ENCODE data around the gene SERPINB2.
A peak's percentile ranks its signal among the peaks of the same experiment; 100 is the strongest.

Gene SERPINB2

GRCh38 chr18:63949068-63949737 lies 61.7 kb downstream of the SERPINB2 start, which contains the start of gene HMSD:
TSS of gene HMSD (plus strand) at chr18:63949301. CDS start at chr18:63953456, 4,155 bp downstream.
- H4K20me1 ChIP-seq (ENCODE audit: insufficient read depth, low read length, poor library complexity, severe bottlenecking) = no peaks in the 10 kb centered on the region
- no peaks in the 10 kb centered on the region for H3F3A ChIP-seq (ENCODE audit: low read depth)
- no peaks in the 10 kb centered on the region for H3K9me2 ChIP-seq (replicated peaks; ENCODE audit: low read depth, low read length)
- H3K4me2 ChIP-seq (ENCODE audit: low read depth, low read length, poor library complexity, severe bottlenecking) = no peak within 1 kb of the TSS
- H3K9ac ChIP-seq (ENCODE audit: low read depth, low read length, poor library complexity, severe bottlenecking) = no peak within 1 kb of the TSS
- no peaks in the 10 kb centered on the region for H3K36me3 ChIP-seq (ENCODE audit: insufficient read depth, low read length)
- H3K4me1 ChIP-seq (ENCODE audit: insufficient read depth, low read length, poor library complexity, severe bottlenecking) = no peaks in the 10 kb centered on the region
- TF ChIP-seq CTCF (conservative IDR thresholded peaks at IDR 0.05; ENCODE audit: low read length) = no peak
- no peak for TF ChIP-seq EZH2phosphoT487 (IDR thresholded peaks at IDR 0.05; ENCODE audit: borderline replicate concordance)
- no peak within 1 kb of the TSS for H3K4me3 ChIP-seq (ENCODE audit: low read length, poor library complexity, severe bottlenecking)
- no peak within 1 kb of the TSS for H2AFZ ChIP-seq (ENCODE audit: low read length)
- no peaks in the 10 kb centered on the region for H3K27me3 ChIP-seq (ENCODE audit: insufficient read depth, low read length, poor library complexity, severe bottlenecking)
- H3K79me2 ChIP-seq (ENCODE audit: insufficient read depth, low read length) = no peaks in the 10 kb centered on the region
- no peaks in the 10 kb centered on the region for H3K9me3 ChIP-seq (ENCODE audit: insufficient read depth, low read depth, low read length)

GRCh38 chr18:63951302-63951705 lies 63.8 kb downstream of the SERPINB2 start:
- Histone ChIP-seq H3K36me3 (ENCODE audit: insufficient read depth, low read length) (no peaks in the 10 kb centered on the region), H3K4me3 (ENCODE audit: low read length, poor library complexity, severe bottlenecking) (no peak overlapping the region), H3K9me3 (ENCODE audit: insufficient read depth, low read depth, low read length) (no peaks in the 10 kb centered on the region), H3K27me3 (ENCODE audit: insufficient read depth, low read length, poor library complexity, severe bottlenecking) (no peaks in the 10 kb centered on the region), H3K79me2 (ENCODE audit: insufficient read depth, low read length) (no peaks in the 10 kb centered on the region), H3F3A (ENCODE audit: low read depth) (no peaks in the 10 kb centered on the region), H3K9me2 (replicated peaks; ENCODE audit: low read depth, low read length) (no peaks in the 10 kb centered on the region), H4K20me1 (ENCODE audit: insufficient read depth, low read length, poor library complexity, severe bottlenecking) (no peaks in the 10 kb centered on the region), H3K4me1 (ENCODE audit: insufficient read depth, low read length, poor library complexity, severe bottlenecking) (no peaks in the 10 kb centered on the region), H2AFZ (ENCODE audit: low read length) (no peak overlapping the region), H3K9ac (ENCODE audit: low read depth, low read length, poor library complexity, severe bottlenecking) (no peak overlapping the region), H3K4me2 (ENCODE audit: low read depth, low read length, poor library complexity, severe bottlenecking) (no peak overlapping the region)
- TF ChIP-seq CTCF (conservative IDR thresholded peaks at IDR 0.05; ENCODE audit: low read length) (0 out of 2 replicates have a peak, but pooled peaks have one; percentile 19), EZH2phosphoT487 (IDR thresholded peaks at IDR 0.05; ENCODE audit: borderline replicate concordance) (no peak)

All from Loucy (cell line).